ENCODE measurements around the gene CSTF3.

Gene CSTF3

GRCh38 chr11:33063326-33063881 lies 97.9 kb downstream of the CSTF3 start:
- Histone ChIP-seq H2BK120ac (ENCODE audit: low read depth, low read length) (no peak overlapping the region), H3K36me3 (ENCODE audit: control insufficient read depth, insufficient read depth, low read length) (peaks cover 13% of the 10 kb centered on the region), H2BK15ac (replicated peaks; ENCODE audit: low read depth) (no peak overlapping the region), H3K27me3 (ENCODE audit: insufficient read depth, low read length, poor library complexity) (no peaks in the 10 kb centered on the region), H3K4me1 (ENCODE audit: control insufficient read depth, low read depth, low read length) (no peaks in the 10 kb centered on the region), H4K8ac (ENCODE audit: low read depth, low read length) (no peak overlapping the region), H3K79me1 (ENCODE audit: low read length) (no peaks in the 10 kb centered on the region), H2AK5ac (ENCODE audit: low read length) (no peak overlapping the region), H3K56ac (ENCODE audit: low read length) (no peak overlapping the region), H4K5ac (ENCODE audit: low read length) (no peak overlapping the region), H3K4me3 (ENCODE audit: low read length) (no peak overlapping the region), H3K9ac (ENCODE audit: low read length) (no peak overlapping the region), H3K23ac (ENCODE audit: low read length) (no peak overlapping the region), H3K4ac (ENCODE audit: low read depth, low read length) (no peak overlapping the region), H3K79me2 (ENCODE audit: control insufficient read depth, insufficient read depth, low read length) (no peaks in the 10 kb centered on the region), H3K4me2 (ENCODE audit: low read length) (no peak overlapping the region), H2BK5ac (ENCODE audit: low read length) (no peak overlapping the region), H3K18ac (ENCODE audit: low read length) (no peak overlapping the region), H3K27ac (ENCODE audit: low read depth, low read length) (no peak overlapping the region)
- DNase-seq: no peak
- no CpG with 5 or more reads among the region's 3 CpGs for WGBS (ENCODE audit: extremely low coverage, insufficient coverage, low lambda C conversion rate)

- Histone ChIP-seq H2AK5ac (ENCODE audit: low read length) (no peak overlapping the region), H3K4me1 (ENCODE audit: control insufficient read depth, low read depth, low read length) (no peaks in the 10 kb centered on the region), H2BK5ac (ENCODE audit: low read length) (no peak overlapping the region), H3K79me2 (ENCODE audit: control insufficient read depth, insufficient read depth, low read length) (no peaks in the 10 kb centered on the region), H3K27ac (ENCODE audit: low read depth, low read length) (no peak overlapping the region), H4K5ac (ENCODE audit: low read length) (no peak overlapping the region), H3K23ac (ENCODE audit: low read length) (no peak overlapping the region), H3K56ac (ENCODE audit: low read length) (no peak overlapping the region), H3K9ac (ENCODE audit: low read length) (no peak overlapping the region), H3K18ac (ENCODE audit: low read length) (no peak overlapping the region), H3K4me3 (ENCODE audit: low read length) (no peak overlapping the region), H3K4me2 (ENCODE audit: low read length) (no peak overlapping the region), H2BK120ac (ENCODE audit: low read depth, low read length) (no peak overlapping the region), H3K4ac (ENCODE audit: low read depth, low read length) (no peak overlapping the region), H4K8ac (ENCODE audit: low read depth, low read length) (no peak overlapping the region), H3K36me3 (ENCODE audit: control insufficient read depth, insufficient read depth, low read length) (peaks cover 13% of the 10 kb centered on the region), H3K27me3 (ENCODE audit: insufficient read depth, low read length, poor library complexity) (no peaks in the 10 kb centered on the region), H3K79me1 (ENCODE audit: low read length) (no peaks in the 10 kb centered on the region), H2BK15ac (replicated peaks; ENCODE audit: low read depth) (no peak overlapping the region)
- no CpG with 5 or more reads among the region's 5 CpGs for WGBS (ENCODE audit: extremely low coverage, insufficient coverage, low lambda C conversion rate)
- DNase-seq: no peak
Observed at GRCh38 chr11:33062137-33062536, 99.1 kb downstream of the CSTF3 start.

- no peak overlapping the region for H2AK5ac ChIP-seq (ENCODE audit: low read length)
- H4K5ac ChIP-seq (ENCODE audit: low read length): no peak overlapping the region
- H3K4me2 ChIP-seq (ENCODE audit: low read length): no peak overlapping the region
- H3K36me3 ChIP-seq (ENCODE audit: control insufficient read depth, insufficient read depth, low read length): peaks cover 5% of the 10 kb centered on the region
- H3K4me1 ChIP-seq (ENCODE audit: control insufficient read depth, low read depth, low read length): no peaks in the 10 kb centered on the region
- no peaks in the 10 kb centered on the region for H3K79me1 ChIP-seq (ENCODE audit: low read length)
- WGBS (ENCODE audit: extremely low coverage, insufficient coverage, low lambda C conversion rate): no CpG with 5 or more reads among the region's 3 CpGs
- peak overlapping the region; percentile 34 for H3K56ac ChIP-seq (ENCODE audit: low read length)
- H3K27me3 ChIP-seq (ENCODE audit: insufficient read depth, low read length, poor library complexity): no peaks in the 10 kb centered on the region
- H3K4me3 ChIP-seq (ENCODE audit: low read length): no peak overlapping the region
- H3K18ac ChIP-seq (ENCODE audit: low read length): no peak overlapping the region
- H3K79me2 ChIP-seq (ENCODE audit: control insufficient read depth, insufficient read depth, low read length): no peaks in the 10 kb centered on the region
- no peak overlapping the region for H3K9ac ChIP-seq (ENCODE audit: low read length)
- no peak for DNase-seq
- H2BK15ac ChIP-seq (replicated peaks; ENCODE audit: low read depth): no peak overlapping the region
- H3K23ac ChIP-seq (ENCODE audit: low read length): no peak overlapping the region
- H3K4ac ChIP-seq (ENCODE audit: low read depth, low read length): no peak overlapping the region
- H3K27ac ChIP-seq (ENCODE audit: low read depth, low read length): no peak overlapping the region
- no peak overlapping the region for H2BK120ac ChIP-seq (ENCODE audit: low read depth, low read length)
- H4K8ac ChIP-seq (ENCODE audit: low read depth, low read length): no peak overlapping the region
- no peak overlapping the region for H2BK5ac ChIP-seq (ENCODE audit: low read length)
Observed at GRCh38 chr11:33060271-33060670, 101.0 kb downstream of the CSTF3 start.

GRCh38 chr11:33059331-33060007 lies 101.8 kb downstream of the CSTF3 start:
- no peak overlapping the region for H3K9ac ChIP-seq (ENCODE audit: low read length)
- no peaks in the 10 kb centered on the region for H3K4me1 ChIP-seq (ENCODE audit: control insufficient read depth, low read depth, low read length)
- no peak overlapping the region for H3K4ac ChIP-seq (ENCODE audit: low read depth, low read length)
- no peak for DNase-seq
- H3K79me1 ChIP-seq (ENCODE audit: low read length): no peaks in the 10 kb centered on the region
- no peak overlapping the region for H4K8ac ChIP-seq (ENCODE audit: low read depth, low read length)
- H3K36me3 ChIP-seq (ENCODE audit: control insufficient read depth, insufficient read depth, low read length): peaks cover 5% of the 10 kb centered on the region
- H3K79me2 ChIP-seq (ENCODE audit: control insufficient read depth, insufficient read depth, low read length): no peaks in the 10 kb centered on the region
- no peak overlapping the region for H2AK5ac ChIP-seq (ENCODE audit: low read length)
- WGBS (ENCODE audit: extremely low coverage, insufficient coverage, low lambda C conversion rate): no CpG with 5 or more reads among the region's 5 CpGs
- H3K23ac ChIP-seq (ENCODE audit: low read length): no peak overlapping the region
- H4K5ac ChIP-seq (ENCODE audit: low read length): no peak overlapping the region
- H2BK120ac ChIP-seq (ENCODE audit: low read depth, low read length): no peak overlapping the region
- H3K4me2 ChIP-seq (ENCODE audit: low read length): no peak overlapping the region
- no peak overlapping the region for H3K56ac ChIP-seq (ENCODE audit: low read length)
- H3K27ac ChIP-seq (ENCODE audit: low read depth, low read length): no peak overlapping the region
- no peak overlapping the region for H3K4me3 ChIP-seq (ENCODE audit: low read length)
- H3K18ac ChIP-seq (ENCODE audit: low read length): no peak overlapping the region
- H2BK15ac ChIP-seq (replicated peaks; ENCODE audit: low read depth): no peak overlapping the region
- no peak overlapping the region for H2BK5ac ChIP-seq (ENCODE audit: low read length)
- H3K27me3 ChIP-seq (ENCODE audit: insufficient read depth, low read length, poor library complexity): no peaks in the 10 kb centered on the region

- Histone ChIP-seq H4K5ac (ENCODE audit: low read length) (no peak overlapping the region), H3K79me1 (ENCODE audit: low read length) (no peaks in the 10 kb centered on the region), H3K56ac (ENCODE audit: low read length) (no peak overlapping the region), H3K4ac (ENCODE audit: low read depth, low read length) (no peak overlapping the region), H3K23ac (ENCODE audit: low read length) (no peak overlapping the region), H3K27me3 (ENCODE audit: insufficient read depth, low read length, poor library complexity) (no peaks in the 10 kb centered on the region), H3K9ac (ENCODE audit: low read length) (no peak overlapping the region), H3K4me1 (ENCODE audit: control insufficient read depth, low read depth, low read length) (no peaks in the 10 kb centered on the region), H2BK15ac (replicated peaks; ENCODE audit: low read depth) (no peak overlapping the region), H3K4me3 (ENCODE audit: low read length) (no peak overlapping the region), H3K18ac (ENCODE audit: low read length) (no peak overlapping the region), H4K8ac (ENCODE audit: low read depth, low read length) (no peak overlapping the region), H2BK120ac (ENCODE audit: low read depth, low read length) (no peak overlapping the region), H2BK5ac (ENCODE audit: low read length) (no peak overlapping the region), H3K36me3 (ENCODE audit: control insufficient read depth, insufficient read depth, low read length) (peaks cover 5% of the 10 kb centered on the region), H3K4me2 (ENCODE audit: low read length) (no peak overlapping the region), H3K27ac (ENCODE audit: low read depth, low read length) (no peak overlapping the region), H3K79me2 (ENCODE audit: control insufficient read depth, insufficient read depth, low read length) (no peaks in the 10 kb centered on the region), H2AK5ac (ENCODE audit: low read length) (no peak overlapping the region)
- WGBS (ENCODE audit: extremely low coverage, insufficient coverage, low lambda C conversion rate): no CpG with 5 or more reads among the region's 1 CpG
- DNase-seq: no peak
Observed at GRCh38 chr11:33057284-33057683, 104.0 kb downstream of the CSTF3 start.

- no peak overlapping the region for H2BK120ac ChIP-seq (ENCODE audit: low read depth, low read length)
- no peak overlapping the region for H3K9ac ChIP-seq (ENCODE audit: low read length)
- H3K56ac ChIP-seq (ENCODE audit: low read length): peak overlapping the region; percentile 19
- no peak overlapping the region for H3K4me2 ChIP-seq (ENCODE audit: low read length)
- no peak overlapping the region for H3K23ac ChIP-seq (ENCODE audit: low read length)
- no peaks in the 10 kb centered on the region for H3K27me3 ChIP-seq (ENCODE audit: insufficient read depth, low read length, poor library complexity)
- no peak overlapping the region for H3K27ac ChIP-seq (ENCODE audit: low read depth, low read length)
- no peaks in the 10 kb centered on the region for H3K79me2 ChIP-seq (ENCODE audit: control insufficient read depth, insufficient read depth, low read length)
- H4K8ac ChIP-seq (ENCODE audit: low read depth, low read length): no peak overlapping the region
- no peak overlapping the region for H3K4ac ChIP-seq (ENCODE audit: low read depth, low read length)
- no peaks in the 10 kb centered on the region for H3K4me1 ChIP-seq (ENCODE audit: control insufficient read depth, low read depth, low read length)
- H4K5ac ChIP-seq (ENCODE audit: low read length): no peak overlapping the region
- H3K79me1 ChIP-seq (ENCODE audit: low read length): no peaks in the 10 kb centered on the region
- no peak for DNase-seq
- H2BK5ac ChIP-seq (ENCODE audit: low read length): no peak overlapping the region
- peaks cover 2% of the 10 kb centered on the region for H3K36me3 ChIP-seq (ENCODE audit: control insufficient read depth, insufficient read depth, low read length)
- H3K18ac ChIP-seq (ENCODE audit: low read length): no peak overlapping the region
- no peak overlapping the region for H2AK5ac ChIP-seq (ENCODE audit: low read length)
- H3K4me3 ChIP-seq (ENCODE audit: low read length): no peak overlapping the region
- H2BK15ac ChIP-seq (replicated peaks; ENCODE audit: low read depth): no peak overlapping the region
Observed at GRCh38 chr11:33055375-33055774, 105.9 kb downstream of the CSTF3 start.
